Ovary (tissue), 3 donors: Measurements from ENCODE around the gene ADGRE1.

ENCODE experiments used
- EP300 ChIP-seq: sonication (generic); formaldehyde crosslinking; IDR thresholded peaks from one replicate; pipeline ENCODE4 v1.6.1; 2017; ENCODE audit warnings: antibody characterized with exemption
- POLR2A ChIP-seq: fragments of 450-650 bp; IDR thresholded peaks from one replicate; pipeline ENCODE4 v1.6.1; 2017; ENCODE audit warnings: antibody characterized with exemption, mild to moderate bottlenecking, moderate library complexity
- TF ChIP-seq, protein P1 (sequence below), 3 donors: fragments of 450-650 bp in 2 of 3; fragments of 200-600 bp in 1 of 3; IDR thresholded peaks; one replicate each; pipeline versions ENCODE4 v1.5.1 to v1.8.0; 2016 to 2022; ENCODE audit warnings: antibody characterized with exemption in 3 of 3, mild to moderate bottlenecking in 1 of 3
- donor health status: DM: no; HTN: no; CAD: no.

DNA sequence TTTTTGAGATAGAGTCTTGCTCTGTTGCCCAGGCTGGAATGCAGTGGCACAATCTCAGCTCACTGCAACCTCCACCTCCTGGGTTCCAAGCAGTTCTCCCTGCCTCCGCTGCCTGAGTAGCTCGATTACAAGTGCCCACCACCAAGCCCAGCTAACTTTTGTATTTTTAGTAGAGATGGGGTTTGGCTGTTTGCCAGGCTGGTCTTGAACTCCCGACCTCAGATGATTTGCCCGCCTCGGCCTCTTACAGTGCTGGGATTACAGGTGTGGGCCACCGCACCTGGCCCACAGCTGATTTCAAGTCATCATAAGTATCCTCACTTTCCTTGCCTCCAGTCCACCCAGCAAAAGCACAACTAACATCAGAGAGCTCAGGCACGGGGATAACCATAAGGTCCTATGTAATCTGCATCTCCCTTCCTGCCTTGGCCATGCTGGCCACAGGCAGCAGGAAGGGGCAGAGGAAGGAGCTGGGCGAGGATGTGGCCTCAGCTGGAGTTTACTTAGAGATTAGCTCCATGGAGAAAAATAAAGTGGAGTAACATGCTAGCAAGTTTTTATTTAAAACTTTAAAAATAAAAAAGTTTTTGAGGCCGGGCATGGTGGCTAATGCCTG, 22.9 kb upstream of the ADGRE1 start:
- TF ChIP-seq, protein P1, sequence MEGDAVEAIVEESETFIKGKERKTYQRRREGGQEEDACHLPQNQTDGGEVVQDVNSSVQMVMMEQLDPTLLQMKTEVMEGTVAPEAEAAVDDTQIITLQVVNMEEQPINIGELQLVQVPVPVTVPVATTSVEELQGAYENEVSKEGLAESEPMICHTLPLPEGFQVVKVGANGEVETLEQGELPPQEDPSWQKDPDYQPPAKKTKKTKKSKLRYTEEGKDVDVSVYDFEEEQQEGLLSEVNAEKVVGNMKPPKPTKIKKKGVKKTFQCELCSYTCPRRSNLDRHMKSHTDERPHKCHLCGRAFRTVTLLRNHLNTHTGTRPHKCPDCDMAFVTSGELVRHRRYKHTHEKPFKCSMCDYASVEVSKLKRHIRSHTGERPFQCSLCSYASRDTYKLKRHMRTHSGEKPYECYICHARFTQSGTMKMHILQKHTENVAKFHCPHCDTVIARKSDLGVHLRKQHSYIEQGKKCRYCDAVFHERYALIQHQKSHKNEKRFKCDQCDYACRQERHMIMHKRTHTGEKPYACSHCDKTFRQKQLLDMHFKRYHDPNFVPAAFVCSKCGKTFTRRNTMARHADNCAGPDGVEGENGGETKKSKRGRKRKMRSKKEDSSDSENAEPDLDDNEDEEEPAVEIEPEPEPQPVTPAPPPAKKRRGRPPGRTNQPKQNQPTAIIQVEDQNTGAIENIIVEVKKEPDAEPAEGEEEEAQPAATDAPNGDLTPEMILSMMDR (IDR thresholded peaks at IDR 0.05), result no peak
- no peak for TF ChIP-seq EP300
- no peak for TF ChIP-seq POLR2A
